Loucy (cell line): Measurements from ENCODE around the gene PRSS3.

ENCODE experiments used
- CTCF ChIP-seq: fragments of 200-600 bp; sonication (generic); conservative IDR thresholded peaks from 2 replicates; pipeline ENCODE4 v1.5.1; 2014; ENCODE audit warnings: mild to moderate bottlenecking, antibody characterized with exemption, low read length
- EZH2phosphoT487 ChIP-seq: fragments of 200-600 bp; IDR thresholded peaks from 2 replicates; pipeline ENCODE4 v1.6.1; 2018; ENCODE audit warnings: antibody characterized with exemption, mild to moderate bottlenecking, moderate library complexity, borderline replicate concordance

- TF ChIP-seq CTCF (no peak), EZH2phosphoT487 (no peak)
Observed at GRCh38 chr9:33795281-33795680, at the start of gene PRSS3.
